GM12878 (cell line): ENCODE data around the gene CUEDC1.

Source experiments
- ATF2 ChIP-seq: IDR thresholded peaks from 2 replicates; pipeline ENCODE4 v1.6.1; 2012; ENCODE audit warnings: low read length, inconsistent platforms
- CREB1 ChIP-seq: IDR thresholded peaks from 2 replicates; pipeline ENCODE4 v1.6.1; 2012; ENCODE audit warnings: low read depth, mild to moderate bottlenecking, inconsistent platforms
- CTCF ChIP-seq, 3 experiments: IDR thresholded peaks in 2 of 3; conservative IDR thresholded peaks in 1 of 3; 2 replicates each; pipeline ENCODE4 v1.5.1; 2011; ENCODE audit warnings: low read depth in 3 of 3, low read length in 3 of 3, mild to moderate bottlenecking in 3 of 3, control low read depth in 2 of 3, moderate library complexity in 2 of 3, inconsistent platforms in 1 of 3, mixed read lengths in 1 of 3; ENCODE audit not compliant: control insufficient read depth in 2 of 3, insufficient read depth in 1 of 3; ENCODE audit errors: extremely low read depth in 1 of 3
- ELK1 ChIP-seq: IDR thresholded peaks from 2 replicates; pipeline ENCODE4 v1.6.1; 2012; ENCODE audit warnings: low read depth, low read length, improper control_type of control experiment
- JUNB ChIP-seq: IDR thresholded peaks from 2 replicates; pipeline ENCODE4 v1.6.1; 2016; ENCODE audit warnings: antibody characterized with exemption, mild to moderate bottlenecking
- MXI1 ChIP-seq: fragments of 150-350 bp; IDR thresholded peaks from 2 replicates; pipeline ENCODE4 v1.6.1; 2011; ENCODE audit warnings: low read depth, mild to moderate bottlenecking, inconsistent platforms, low read length, improper control_type of control experiment
- NFYB ChIP-seq: IDR thresholded peaks from 2 replicates; pipeline ENCODE4 v1.6.1; 2011; ENCODE audit warnings: low read depth, mild to moderate bottlenecking, low read length, improper control_type of control experiment, moderate library complexity; ENCODE audit not compliant: insufficient read depth
- REST ChIP-seq: IDR thresholded peaks from 2 replicates; pipeline ENCODE4 v1.6.1; 2012; ENCODE audit warnings: mild to moderate bottlenecking, low read depth, low read length
- SMC3 ChIP-seq: IDR thresholded peaks from 2 replicates; pipeline ENCODE4 v1.6.1; 2011; ENCODE audit warnings: low read length, improper control_type of control experiment, borderline replicate concordance
- SREBF1 ChIP-seq: IDR thresholded peaks from 2 replicates; pipeline ENCODE4 v1.6.1; 2012; ENCODE audit warnings: mild to moderate bottlenecking, low read length
- SRF ChIP-seq, 2 experiments: IDR thresholded peaks; 2 replicates each; pipeline ENCODE4 v1.6.1; 2011; ENCODE audit warnings: low read depth in 2 of 2, low read length in 2 of 2, mild to moderate bottlenecking in 1 of 2, moderate library complexity in 1 of 2
- ZNF207 ChIP-seq: fragments of 450-650 bp; IDR thresholded peaks from 2 replicates; pipeline ENCODE4 v1.6.1; 2014; ENCODE audit warnings: antibody characterized with exemption, mild to moderate bottlenecking, borderline replicate concordance
- ZNF274 ChIP-seq: IDR thresholded peaks from one replicate; pipeline ENCODE4 v1.8.0; 2011; ENCODE audit not compliant: insufficient read length, insufficient read depth
- ZNF384 ChIP-seq: IDR thresholded peaks from 2 replicates; pipeline ENCODE4 v1.6.1; 2012; ENCODE audit warnings: low read depth, mild to moderate bottlenecking, low read length, improper control_type of control experiment, borderline replicate concordance

- TF ChIP-seq ZNF274 (no peak), CTCF (IDR thresholded peaks at IDR 0.05 in 2 of 3, conservative IDR thresholded peaks at IDR 0.05 in 1 of 3; ENCODE audit: control insufficient read depth in 2 of 3, extremely low read depth in 1 of 3, insufficient read depth in 1 of 3, low read depth in 3 of 3, low read length in 3 of 3) (no peak), MXI1 (no peak), ZNF384 (no peak), JUNB (no peak), REST (no peak), ZNF207 (no peak), ATF2 (no peak), SMC3 (no peak), SRF (IDR thresholded peaks at IDR 0.05; ENCODE audit: low read depth in 2 of 2, low read length in 2 of 2) (no peak), NFYB (no peak), CREB1 (no peak), SREBF1 (no peak), ELK1 (no peak)
Measured at GRCh38 chr17:57909551-57909950, 45.7 kb downstream of the CUEDC1 start.
